Breast epithelium (tissue), 4 donors: Measurements from ENCODE around the gene PIR. TPM values are rescaled to one million over a fixed set of nuclear protein-coding genes. Genes with fewer than 3 reads are reported as not detected.

Experiments
- DNase-seq, 2 donors: peaks; one replicate each; pipeline ENCODE4 v3.0.0-alpha.2; 2019; ENCODE audit warnings: low spot score in 2 of 2
- H3K27ac ChIP-seq, 2 donors: fragments of 200-600 bp; sonication (generic) in 1 of 2; one replicate each; pipeline ENCODE4 v1.5.1; 2016 to 2019; ENCODE audit warnings: mild to moderate bottlenecking in 1 of 2
- H3K27me3 ChIP-seq, 2 donors: fragments of 200-600 bp; sonication (generic) in 1 of 2; one replicate each; pipeline versions ENCODE4 v1.5.1 to v1.6.0; 2017 to 2019; ENCODE audit warnings: control low read depth in 1 of 2, mild to moderate bottlenecking in 1 of 2
- H3K36me3 ChIP-seq: fragments of 200-600 bp; one replicate; pipeline ENCODE4 v1.5.1; 2019
- H3K4me1 ChIP-seq, 2 donors: fragments of 200-600 bp; sonication (generic); one replicate each; pipeline ENCODE4 v1.5.1; 2016 to 2019; ENCODE audit warnings: control low read depth in 1 of 2
- H3K4me3 ChIP-seq, 3 donors: fragments of 200-600 bp; sonication (generic); 1 replicate in 2 of 3; 2 replicates in 1 of 3; pipeline ENCODE4 v1.5.1; 2016 to 2019; ENCODE audit warnings: mild to moderate bottlenecking in 3 of 3, moderate library complexity in 2 of 3
- H3K9me3 ChIP-seq, 2 donors: fragments of 200-600 bp; sonication (generic) in 1 of 2; one replicate each; pipeline ENCODE4 v1.5.1; 2016 to 2019; ENCODE audit warnings: control low read depth in 1 of 2
- CTCF ChIP-seq, 3 donors: fragments of 450-650 bp; IDR thresholded peaks; one replicate each; pipeline ENCODE4 v1.5.1; 2016 to 2017; ENCODE audit warnings: antibody characterized with exemption in 3 of 3, mild to moderate bottlenecking in 3 of 3, moderate library complexity in 3 of 3
- POLR2A ChIP-seq: fragments of 450-650 bp; IDR thresholded peaks from one replicate; pipeline ENCODE4 v1.6.1; 2016; ENCODE audit warnings: antibody characterized with exemption, mild to moderate bottlenecking, moderate library complexity
- POLR2AphosphoS5 ChIP-seq, 3 donors: sonication (generic); formaldehyde crosslinking; IDR thresholded peaks; one replicate each; pipeline ENCODE4 v1.6.1; 2017; ENCODE audit warnings: antibody characterized with exemption in 3 of 3
- intact Hi-C: fragments of 100-400 bp; cut with DNase I; formaldehyde crosslinking; loops from one replicate; pipeline ENCODE4 v1.15.1; 2023; ENCODE audit warnings: low total_unique reads
- total RNA-seq, 3 donors: library from RNA; depleted of rRNA; stranded (reverse); fragments of >200 nt; gene quantifications; one replicate each; pipeline ENCODE4 v1.1.0, GENCODE V29; 2016

Gene PIR
- total RNA-seq, 3 donors from 2014 or later = 11.6 to 20.6 (median 14.4) TPM

- peaks cover 0 to 48% of the 10 kb centered on the region in 2 donors for H3K27me3 ChIP-seq
- H3K36me3 ChIP-seq = no peaks in the 10 kb centered on the region
- H3K4me3 ChIP-seq = no peak overlapping the region
- no peak for DNase-seq
- no peak for TF ChIP-seq CTCF (IDR thresholded peaks at IDR 0.05)
- no peak for TF ChIP-seq POLR2AphosphoS5 (IDR thresholded peaks at IDR 0.05)
- no peak for TF ChIP-seq POLR2A
- H3K4me1 ChIP-seq = no peaks in the 10 kb centered on the region
- H3K27ac ChIP-seq = no peak overlapping the region
- intact Hi-C loops = loop anchor here (2.0 kb wide), 1 partner anchor 65 kb away; no protein-coding TSS in a partner anchor
- no peaks in the 10 kb centered on the region for H3K9me3 ChIP-seq
Observed at GRCh38 chrX:15373976-15374375, 119.2 kb downstream of the PIR start.

- intact Hi-C loops = no loop called here
- DNase-seq = no peak
- no peak for TF ChIP-seq POLR2A
- no peak for TF ChIP-seq CTCF (IDR thresholded peaks at IDR 0.05)
- no peak for TF ChIP-seq POLR2AphosphoS5 (IDR thresholded peaks at IDR 0.05)
- no peak overlapping the region for H3K4me3 ChIP-seq
- peaks cover 0 to 31% of the 10 kb centered on the region in 2 donors for H3K27me3 ChIP-seq
- H3K36me3 ChIP-seq = no peaks in the 10 kb centered on the region
- H3K27ac ChIP-seq = no peak overlapping the region
- H3K9me3 ChIP-seq = no peaks in the 10 kb centered on the region
- H3K4me1 ChIP-seq = no peaks in the 10 kb centered on the region
Observed at GRCh38 chrX:15366506-15367352, 126.4 kb downstream of the PIR start.

- DNase-seq = no peak
- Histone ChIP-seq H3K36me3 (no peaks in the 10 kb centered on the region), H3K27ac (no peak overlapping the region), H3K27me3 (peaks cover 0 to 13% of the 10 kb centered on the region in 2 donors), H3K4me3 (no peak overlapping the region), H3K4me1 (no peaks in the 10 kb centered on the region), H3K9me3 (no peaks in the 10 kb centered on the region)
- TF ChIP-seq POLR2AphosphoS5 (IDR thresholded peaks at IDR 0.05) (no peak), POLR2A (no peak), CTCF (IDR thresholded peaks at IDR 0.05) (no peak)
- intact Hi-C loops = loop anchor here (5.0 to 10.0 kb wide), 2 partner anchors 832 to 1935 kb away; partner anchors contain the start of gene GLRA2
Observed at GRCh38 chrX:15359701-15360100, 133.4 kb downstream of the PIR start.

GRCh38 chrX:15358533-15358932 lies 134.6 kb downstream of the PIR start:
- TF ChIP-seq CTCF (IDR thresholded peaks at IDR 0.05) = no peak
- no peak for TF ChIP-seq POLR2A
- TF ChIP-seq POLR2AphosphoS5 (IDR thresholded peaks at IDR 0.05) = no peak
- H3K4me3 ChIP-seq = no peak overlapping the region
- intact Hi-C loops = loop anchor here (10.0 kb wide), 1 partner anchor 1934 kb away; no protein-coding TSS in a partner anchor
- H3K4me1 ChIP-seq = no peaks in the 10 kb centered on the region
- no peaks in the 10 kb centered on the region for H3K9me3 ChIP-seq
- H3K36me3 ChIP-seq = no peaks in the 10 kb centered on the region
- DNase-seq = no peak
- peaks cover 0 to 9% of the 10 kb centered on the region in 2 donors for H3K27me3 ChIP-seq
- no peak overlapping the region for H3K27ac ChIP-seq

GRCh38 chrX:15356444-15356843 lies 136.7 kb downstream of the PIR start:
- no peak for TF ChIP-seq POLR2AphosphoS5 (IDR thresholded peaks at IDR 0.05)
- TF ChIP-seq POLR2A = no peak
- TF ChIP-seq CTCF (IDR thresholded peaks at IDR 0.05) = no peak
- H3K4me1 ChIP-seq = no peaks in the 10 kb centered on the region
- no peak overlapping the region for H3K4me3 ChIP-seq
- no peak for DNase-seq
- H3K27me3 ChIP-seq = peaks cover 0 to 8% of the 10 kb centered on the region in 2 donors
- no peaks in the 10 kb centered on the region for H3K36me3 ChIP-seq
- no peaks in the 10 kb centered on the region for H3K9me3 ChIP-seq
- H3K27ac ChIP-seq = peak overlapping the region in 1 of 2 donors; percentile 43
- intact Hi-C loops = loop anchor here (10.0 kb wide), 1 partner anchor 1932 kb away; no protein-coding TSS in a partner anchor
